ENCODE results near the gene SEPTIN8.
A peak's percentile ranks its signal among the peaks of the same experiment; 100 is the strongest.

SEPTIN8 gene

DNA sequence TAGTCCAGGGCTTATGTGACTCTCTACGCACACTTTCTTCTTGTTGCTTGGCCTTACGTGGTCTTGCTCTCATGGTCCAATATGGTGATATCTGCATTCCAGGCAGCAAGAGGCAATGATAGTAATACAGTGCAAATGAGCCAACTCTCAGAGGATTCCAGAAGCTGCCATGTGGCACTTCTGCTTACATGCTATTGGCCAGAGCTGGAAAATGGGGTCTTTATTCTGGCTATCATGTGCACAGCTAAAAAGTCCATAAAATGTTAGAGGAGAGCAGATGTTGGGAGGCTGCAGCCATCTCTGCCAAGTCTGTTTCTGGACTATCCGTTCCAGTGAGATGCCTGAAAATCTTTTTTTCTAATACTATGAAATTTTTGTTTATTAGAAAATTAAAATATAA lies 2.9 kb upstream of the SEPTIN8 start:
- no peak for DNase-seq

- no peak for DNase-seq
These were observed 1.8 kb upstream of the SEPTIN8 start for GRCh38 chr5:132778856-132779255.

- DNase-seq: no peak
These were observed 1.1 kb upstream of the SEPTIN8 start for GRCh38 chr5:132778129-132778528.

DNA sequence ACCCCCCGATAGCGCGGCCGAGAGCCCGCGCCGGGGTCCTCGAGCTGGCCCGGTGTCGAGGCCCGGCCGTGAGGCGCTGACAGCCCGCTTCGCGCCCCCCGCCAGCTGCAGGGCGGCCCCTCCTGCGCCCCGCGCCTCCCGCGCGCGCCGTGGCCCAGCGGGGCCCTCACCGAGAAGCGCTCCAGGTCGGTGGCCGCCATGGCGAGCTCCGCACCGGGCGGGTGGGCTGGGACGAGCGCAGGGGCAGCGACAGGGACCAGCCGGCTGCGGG lies 166 bp downstream of the SEPTIN8 start:
- DNase-seq: no peak

DNA sequence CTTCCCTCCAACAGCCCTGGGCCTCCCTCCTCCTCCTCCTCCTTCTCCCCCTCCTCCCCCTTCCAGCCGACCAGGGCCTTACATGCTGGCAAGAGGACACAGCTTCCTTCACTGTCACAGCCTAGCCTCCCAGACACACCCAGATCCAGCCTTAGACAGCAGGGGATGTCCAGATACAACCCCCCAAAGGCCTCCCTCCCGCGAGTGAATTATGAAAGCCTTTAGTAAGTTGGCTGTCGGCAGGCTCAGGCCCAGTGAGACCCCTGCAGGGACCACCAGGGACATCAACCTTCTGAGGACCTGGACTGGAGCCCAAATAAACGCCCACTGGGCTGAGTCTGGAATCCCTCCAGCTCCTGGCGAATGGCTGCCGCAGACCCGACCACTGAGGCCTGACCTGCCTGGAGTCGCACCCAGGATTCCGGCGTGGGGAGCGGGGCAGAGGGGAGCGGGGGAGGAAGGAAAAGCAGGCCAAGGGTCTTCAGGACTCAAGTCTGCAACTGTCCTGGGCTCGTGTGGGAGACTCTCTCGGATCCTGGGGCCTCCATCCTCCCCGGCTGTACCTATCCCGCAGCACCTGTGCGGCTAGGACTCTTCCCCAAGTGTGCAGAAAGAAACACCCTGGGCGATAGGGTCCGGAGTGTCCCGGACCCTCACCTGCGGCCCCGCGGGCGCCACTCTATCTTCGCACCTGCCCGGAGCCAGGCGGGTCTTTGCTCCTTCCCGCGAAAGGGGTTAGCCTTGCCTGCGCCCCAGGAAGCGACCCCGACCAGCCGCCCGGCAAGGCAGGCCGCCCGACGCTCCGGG lies 705 bp downstream of the SEPTIN8 start:
- peak; percentile 11 for DNase-seq

- no peak for DNase-seq
These were observed 1.5 kb downstream of the SEPTIN8 start for GRCh38 chr5:132775476-132775961.

GRCh38 chr5:132774896-132775295 lies 2.1 kb downstream of the SEPTIN8 start:
- no peak for DNase-seq

DNA sequence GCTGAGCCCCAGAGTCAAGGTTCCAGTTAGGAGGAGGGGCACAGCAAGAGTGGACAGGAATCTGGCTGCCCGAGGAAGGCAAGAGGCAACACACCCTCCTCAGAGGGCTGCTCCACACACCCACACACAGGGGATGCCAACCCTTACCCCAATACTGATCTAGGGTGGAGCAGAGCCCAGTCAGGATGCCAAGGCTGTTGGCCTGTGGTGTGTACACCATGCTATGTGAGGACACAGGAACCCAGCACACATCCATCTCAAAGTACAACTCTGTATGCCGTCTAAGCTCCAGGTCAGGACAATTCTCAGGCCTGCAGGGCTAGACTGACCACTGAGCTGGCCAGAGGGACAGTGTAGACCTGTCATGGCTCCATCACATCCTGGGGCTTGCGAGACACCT lies 2.6 kb downstream of the SEPTIN8 start:
- DNase-seq: no peak

DNA sequence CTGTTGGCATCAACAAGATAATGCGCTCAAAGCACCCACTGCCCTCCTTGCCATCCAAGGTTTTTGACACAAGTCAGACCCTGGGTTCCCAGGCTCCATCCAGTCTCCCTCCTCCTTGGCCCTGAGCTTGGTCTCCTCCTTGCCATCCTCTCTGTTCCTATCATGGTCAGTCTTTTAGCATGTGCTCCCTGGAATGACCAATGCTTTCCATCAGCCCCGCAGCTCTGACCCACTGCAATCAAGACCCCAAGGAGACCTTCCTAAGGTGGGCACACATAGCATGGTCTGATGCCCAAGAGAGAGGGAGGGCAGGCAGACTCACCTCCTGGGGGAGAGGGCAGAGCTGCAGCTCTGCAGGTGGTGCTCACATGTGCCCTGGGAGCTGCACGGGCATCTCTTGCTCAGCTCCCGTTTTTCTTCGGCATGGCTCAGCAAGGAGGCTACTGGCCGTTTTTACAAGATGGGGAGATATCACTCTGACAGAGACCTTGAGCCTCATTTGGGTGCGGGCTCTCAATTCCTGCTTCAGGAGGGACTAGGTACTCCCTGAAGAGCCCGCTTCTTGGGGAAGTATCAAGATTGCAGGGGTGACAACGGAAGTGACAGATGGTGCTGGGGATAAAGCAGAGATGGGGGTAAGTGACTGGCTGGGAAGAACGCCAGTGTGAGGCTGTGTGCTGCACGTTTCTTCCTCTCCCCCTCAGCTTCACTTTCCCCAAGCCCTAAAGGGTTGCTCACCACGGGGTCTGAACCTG lies 3.3 kb downstream of the SEPTIN8 start:
- peak; percentile 67 for DNase-seq

- DNase-seq: no peak
These were observed 3.9 kb downstream of the SEPTIN8 start for GRCh38 chr5:132773114-132773513.

GRCh38 chr5:132772291-132773070 lies 4.6 kb downstream of the SEPTIN8 start:
- no peak for DNase-seq

- DNase-seq: no peak
These were observed 5.5 kb downstream of the SEPTIN8 start for GRCh38 chr5:132771503-132771998.

DNA sequence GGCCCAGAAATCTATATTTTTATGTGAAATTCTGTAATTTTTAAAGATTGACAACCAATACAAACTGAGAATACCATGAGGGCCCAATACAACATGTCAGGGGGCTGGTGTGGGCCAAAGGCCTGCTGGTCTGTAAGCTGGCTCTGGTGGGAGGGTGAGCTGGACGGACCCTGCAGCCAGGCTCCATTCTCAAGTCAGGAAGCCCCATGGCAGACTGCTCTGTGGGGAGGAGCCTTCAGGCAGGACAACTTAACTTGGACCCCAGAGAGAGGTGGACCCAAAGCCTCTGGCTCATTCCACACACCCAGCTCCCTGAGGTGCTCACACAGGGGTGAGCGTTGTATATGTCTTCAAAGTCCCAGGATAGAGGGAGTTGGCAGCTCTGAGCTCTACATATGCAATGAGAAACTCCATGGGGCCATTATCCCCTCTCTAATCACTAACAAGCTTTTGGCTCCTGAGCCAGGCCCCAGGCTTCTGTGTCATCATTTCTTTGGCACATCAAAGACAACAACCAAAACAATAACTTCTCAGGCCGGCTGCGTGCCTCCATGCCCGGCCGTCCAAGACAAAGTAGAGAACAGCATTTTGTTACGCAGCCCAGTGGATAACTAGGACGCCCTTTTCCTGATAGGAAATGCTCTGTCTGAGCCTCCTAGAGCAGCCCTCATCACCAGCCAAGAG lies 6.4 kb downstream of the SEPTIN8 start:
- DNase-seq: no peak

GRCh38 chr5:132768485-132768868 lies 8.6 kb downstream of the SEPTIN8 start:
- no peak for DNase-seq

- DNase-seq: no peak
These were observed 9.9 kb downstream of the SEPTIN8 start for GRCh38 chr5:132767150-132767549.

DNA sequence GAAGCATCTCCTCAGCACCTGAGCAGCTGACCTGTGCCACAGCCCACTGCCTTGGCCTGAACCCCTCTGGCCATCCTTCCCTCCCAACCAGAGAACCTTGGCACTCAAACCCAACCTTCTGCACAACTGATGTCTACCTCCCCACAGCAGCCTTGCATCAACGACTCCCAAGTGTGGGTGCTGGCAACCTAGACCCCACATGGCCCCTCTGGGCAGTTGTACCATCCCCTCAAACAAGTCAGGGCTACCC lies 10.3 kb downstream of the SEPTIN8 start:
- no peak for DNase-seq

DNA sequence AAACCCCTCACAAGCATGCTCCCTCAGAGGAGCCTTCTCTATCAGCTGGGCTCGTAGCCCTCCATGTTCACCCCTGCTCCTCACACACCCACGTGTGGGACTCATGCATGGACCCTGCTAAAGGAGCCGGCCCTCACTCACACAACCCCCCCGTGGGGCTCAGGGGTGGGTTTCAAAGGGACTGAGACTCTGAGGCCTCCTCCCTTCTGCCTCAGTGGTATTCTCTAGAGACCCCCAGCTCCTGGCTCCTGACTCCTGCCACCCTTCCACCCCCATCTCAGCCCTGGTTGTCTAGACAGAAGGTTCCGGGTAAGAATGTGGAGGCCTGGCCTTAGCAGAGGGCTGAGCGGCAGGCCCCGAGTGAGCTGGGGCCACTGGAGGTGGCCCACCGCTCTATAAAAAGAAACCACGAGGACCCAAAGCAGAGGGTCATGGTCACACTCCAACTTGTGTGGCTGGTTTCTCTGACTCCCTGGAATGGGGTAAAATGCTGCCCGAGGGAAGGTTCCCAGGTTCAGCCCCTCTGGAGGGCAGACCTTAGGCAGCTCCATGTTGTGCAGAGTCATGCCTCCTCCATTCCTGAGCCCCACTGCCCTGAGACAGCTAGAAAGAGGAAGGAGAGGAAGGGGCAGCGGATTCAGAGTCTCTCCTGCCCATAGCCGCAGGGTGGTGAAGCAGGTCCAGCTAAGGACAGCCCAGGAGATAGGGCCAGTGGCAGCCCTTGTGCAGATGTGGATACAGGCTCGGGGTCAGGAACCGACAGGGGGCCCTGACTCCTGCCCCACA lies 10.8 kb downstream of the SEPTIN8 start:
- no peak for DNase-seq

DNA sequence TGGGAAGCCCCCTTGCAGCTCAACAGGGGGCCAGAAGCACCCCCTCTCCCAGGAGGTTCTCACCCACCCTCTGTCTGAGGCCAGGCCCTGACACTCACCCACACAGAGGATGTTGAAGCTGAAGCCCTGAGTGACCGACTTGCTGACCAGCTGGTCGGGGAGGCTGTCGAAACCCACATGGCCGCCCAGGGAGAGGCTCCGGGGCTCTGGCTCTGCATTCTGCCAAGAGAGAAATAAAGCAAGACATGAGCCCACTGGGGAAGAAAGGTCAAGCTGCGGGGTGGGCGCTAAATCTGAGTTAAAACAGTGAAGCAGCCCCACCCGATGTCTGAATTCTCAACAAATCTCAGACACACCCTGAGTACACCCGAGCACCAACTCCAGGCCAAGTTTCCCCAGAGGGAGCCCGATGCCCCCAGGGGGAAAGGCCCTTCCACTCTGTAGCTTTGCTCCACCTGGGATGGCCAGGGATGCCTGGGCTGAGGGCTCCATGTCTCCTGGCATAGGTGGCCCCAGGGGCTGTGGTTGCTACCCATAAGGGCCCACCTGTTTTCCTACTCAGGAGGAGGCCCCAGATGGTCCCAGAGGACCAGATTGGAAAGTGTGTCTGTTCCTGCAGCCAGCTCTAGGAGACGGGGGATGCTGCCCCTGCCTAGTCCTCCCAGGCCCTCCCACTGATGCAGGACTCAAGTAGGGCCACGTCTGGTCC lies 11.6 kb downstream of the SEPTIN8 start:
- DNase-seq: no peak

DNA sequence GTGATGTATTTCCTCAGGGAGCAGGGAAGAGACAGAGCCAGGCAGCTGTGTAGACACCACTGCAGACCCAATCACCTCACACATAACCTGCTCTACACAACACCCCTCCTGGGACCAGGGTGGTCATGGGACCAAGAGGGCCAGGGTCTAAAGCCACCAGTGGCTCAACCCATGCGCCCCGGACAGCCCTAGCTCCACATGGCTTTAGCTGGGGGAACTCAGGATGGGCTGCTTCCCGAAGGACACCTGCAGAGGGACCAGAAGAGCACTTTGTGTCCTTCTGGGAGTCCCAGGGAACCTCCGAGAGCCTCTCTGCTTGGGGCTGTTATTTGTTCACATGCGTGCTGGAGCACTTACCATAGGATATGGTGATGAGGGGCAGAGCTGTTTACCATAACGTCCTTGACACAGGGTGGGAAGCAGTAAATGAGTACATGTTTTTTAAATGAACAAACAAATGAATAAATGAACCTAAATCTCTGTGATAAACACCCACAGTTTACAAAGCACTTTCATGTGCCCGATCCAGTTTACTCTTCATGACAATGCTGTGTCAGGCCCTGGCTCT lies 12.3 kb downstream of the SEPTIN8 start:
- no peak for DNase-seq

DNA sequence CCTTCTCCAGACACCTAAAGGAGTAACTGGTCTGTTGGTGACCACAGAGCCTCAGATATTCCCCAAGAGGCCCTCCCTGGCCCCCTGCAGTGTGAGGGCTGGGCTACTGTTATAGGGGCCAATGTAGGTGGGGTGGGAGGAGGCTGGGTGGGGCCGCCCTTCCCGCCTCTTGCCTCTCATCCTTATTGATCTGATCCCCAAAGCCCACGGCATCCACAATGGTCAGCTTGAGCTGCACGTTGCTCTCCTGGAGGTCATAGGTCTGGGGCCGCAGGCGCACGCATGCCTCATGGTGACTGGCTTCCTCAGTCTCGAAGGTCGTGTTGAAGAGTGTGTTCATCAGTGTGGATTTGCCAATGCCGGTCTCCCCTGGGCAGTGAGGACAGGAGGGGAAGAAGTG lies 13.0 kb downstream of the SEPTIN8 start:
- DNase-seq: no peak
